Subcutaneous adipose tissue (tissue), 4 donors: Measurements from ENCODE around the gene ABHD3. TPM values are rescaled to one million over a fixed set of nuclear protein-coding genes. Genes with fewer than 3 reads are reported as not detected.

Experiments used
- total RNA-seq, 4 donors: library from RNA; depleted of rRNA; stranded (reverse); fragments of >200 nt; gene quantifications; one replicate each; pipeline ENCODE4 v1.1.0, GENCODE V29; 2016
- TF ChIP-seq, protein P1 (sequence below): fragments of 450-650 bp; IDR thresholded peaks from one replicate; pipeline ENCODE4 v1.5.1; 2016; ENCODE audit warnings: low read depth, mild to moderate bottlenecking, control low read depth, antibody characterized with exemption, moderate library complexity

Gene ABHD3
- total RNA-seq, 4 donors from 2014 or later, result 13.6 to 28.5 (median 17.4) TPM

DNA sequence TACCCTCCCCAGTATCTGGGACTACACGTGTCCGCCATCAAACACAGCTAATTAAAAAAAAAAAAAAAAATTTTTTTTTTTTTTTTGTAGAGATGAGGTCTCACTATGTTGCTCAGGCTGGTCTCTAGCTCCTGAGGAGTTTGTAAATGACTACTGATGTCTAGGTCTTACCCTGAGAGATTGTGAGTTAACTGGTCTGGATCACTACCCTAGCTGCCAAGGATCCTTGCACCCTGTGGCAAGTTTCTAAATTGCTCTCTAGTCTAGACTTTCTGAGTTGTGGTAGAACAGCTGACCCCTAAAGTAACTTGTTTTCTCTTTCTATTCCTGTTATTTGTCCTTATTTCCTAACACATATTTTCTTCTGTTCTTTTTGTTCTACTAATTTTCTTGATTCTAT is 44.5 kb downstream of the ABHD3 start:
- TF ChIP-seq, protein P1, sequence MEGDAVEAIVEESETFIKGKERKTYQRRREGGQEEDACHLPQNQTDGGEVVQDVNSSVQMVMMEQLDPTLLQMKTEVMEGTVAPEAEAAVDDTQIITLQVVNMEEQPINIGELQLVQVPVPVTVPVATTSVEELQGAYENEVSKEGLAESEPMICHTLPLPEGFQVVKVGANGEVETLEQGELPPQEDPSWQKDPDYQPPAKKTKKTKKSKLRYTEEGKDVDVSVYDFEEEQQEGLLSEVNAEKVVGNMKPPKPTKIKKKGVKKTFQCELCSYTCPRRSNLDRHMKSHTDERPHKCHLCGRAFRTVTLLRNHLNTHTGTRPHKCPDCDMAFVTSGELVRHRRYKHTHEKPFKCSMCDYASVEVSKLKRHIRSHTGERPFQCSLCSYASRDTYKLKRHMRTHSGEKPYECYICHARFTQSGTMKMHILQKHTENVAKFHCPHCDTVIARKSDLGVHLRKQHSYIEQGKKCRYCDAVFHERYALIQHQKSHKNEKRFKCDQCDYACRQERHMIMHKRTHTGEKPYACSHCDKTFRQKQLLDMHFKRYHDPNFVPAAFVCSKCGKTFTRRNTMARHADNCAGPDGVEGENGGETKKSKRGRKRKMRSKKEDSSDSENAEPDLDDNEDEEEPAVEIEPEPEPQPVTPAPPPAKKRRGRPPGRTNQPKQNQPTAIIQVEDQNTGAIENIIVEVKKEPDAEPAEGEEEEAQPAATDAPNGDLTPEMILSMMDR, result no peak

DNA sequence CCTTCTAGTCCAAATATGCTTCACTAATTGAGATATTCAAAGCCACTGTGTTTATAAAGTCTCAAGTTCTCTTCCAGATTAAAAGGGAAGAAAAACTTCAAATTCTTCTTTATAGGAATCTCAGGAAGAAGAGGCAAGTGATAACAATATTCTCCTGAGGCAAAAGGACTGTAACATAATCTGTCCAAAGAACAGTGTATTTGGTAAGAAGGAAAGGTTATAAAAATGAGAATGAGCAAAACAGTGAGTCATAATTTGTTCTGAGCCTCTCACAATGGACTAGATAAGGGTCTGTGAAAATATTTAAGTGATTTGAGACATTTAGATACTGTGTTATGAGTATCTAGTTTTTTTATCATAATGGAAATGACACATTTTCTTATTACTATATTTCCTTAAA is 48.2 kb downstream of the ABHD3 start:
- TF ChIP-seq, protein P1, result no peak

DNA sequence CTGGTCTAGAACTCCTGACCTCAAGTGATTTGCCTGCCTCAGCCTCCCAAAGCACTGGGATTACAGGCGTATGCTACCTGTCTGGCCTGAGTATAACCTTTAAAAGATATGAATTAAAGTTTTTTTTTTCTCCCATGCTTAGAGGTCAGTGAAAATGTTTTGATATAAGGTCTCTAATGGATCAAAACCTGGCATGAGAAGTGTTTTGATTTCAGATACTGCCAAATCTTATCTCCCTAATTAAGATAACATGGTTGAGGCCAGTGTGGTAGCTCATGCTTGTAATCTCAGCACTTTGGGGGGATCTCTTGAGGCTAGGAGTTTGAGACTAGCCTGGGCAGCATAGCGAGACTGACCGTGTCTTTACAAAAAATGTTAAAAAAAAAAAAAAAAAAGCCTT is 51.2 kb downstream of the ABHD3 start:
- TF ChIP-seq, protein P1, result no peak

DNA sequence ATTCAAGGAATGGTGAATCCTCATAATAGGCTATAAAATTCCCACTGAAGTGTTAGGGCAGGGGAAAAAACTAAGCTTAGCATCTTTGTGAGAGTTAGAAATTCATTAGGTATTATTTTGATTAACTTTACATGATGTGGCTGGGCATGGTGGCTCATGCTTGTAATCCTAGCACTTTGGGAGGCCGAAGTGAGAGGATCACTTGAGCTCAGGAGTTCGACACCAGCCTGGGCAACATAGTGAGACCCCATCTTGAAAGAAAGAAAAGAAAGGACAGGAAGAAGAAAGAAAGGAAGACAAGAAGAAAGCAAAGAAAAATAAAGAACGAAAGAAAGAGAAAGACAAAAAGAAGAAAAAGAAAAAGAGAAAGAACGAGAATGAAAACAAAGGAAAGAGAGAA is 52.5 kb downstream of the ABHD3 start:
- TF ChIP-seq, protein P1, result no peak

DNA sequence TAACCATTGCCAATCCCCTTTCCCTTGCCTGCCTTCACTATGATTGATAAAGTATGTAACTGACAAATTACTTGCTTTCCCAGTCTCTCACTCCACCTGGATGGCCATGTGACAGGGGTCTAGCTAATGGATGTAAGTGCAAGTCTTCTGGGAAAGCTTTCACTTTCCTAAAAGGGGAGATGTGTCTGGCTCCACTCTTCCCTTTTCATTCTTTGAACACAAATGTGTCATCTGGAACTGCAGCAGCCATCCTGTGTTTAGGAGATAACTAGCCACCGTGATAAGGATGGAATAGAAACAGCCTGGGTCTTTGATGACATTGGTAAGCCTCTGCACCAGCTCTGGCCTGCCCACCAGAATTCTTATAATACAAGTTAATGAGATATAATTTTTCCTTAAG is 54.3 kb downstream of the ABHD3 start:
- TF ChIP-seq, protein P1, result no peak

DNA sequence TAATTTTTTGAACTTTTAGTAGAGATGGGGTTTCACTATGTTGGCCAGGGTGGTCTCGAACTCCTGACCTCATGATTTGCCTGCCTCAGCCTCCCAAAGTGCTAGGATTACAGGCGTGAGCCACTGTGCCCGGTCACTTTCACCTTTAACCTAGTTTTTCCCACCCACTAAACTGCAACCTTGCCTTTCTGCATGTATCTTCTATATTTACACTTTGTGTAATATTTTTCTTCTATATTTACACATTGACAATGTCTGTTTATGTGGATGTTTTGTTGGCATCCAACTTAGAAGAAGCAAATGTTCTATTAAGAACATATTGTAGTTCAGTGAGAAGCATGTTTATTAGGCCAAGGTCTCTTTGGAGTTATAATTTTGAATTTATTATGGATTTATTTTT is 65.8 kb downstream of the ABHD3 start:
- TF ChIP-seq, protein P1, result no peak

DNA sequence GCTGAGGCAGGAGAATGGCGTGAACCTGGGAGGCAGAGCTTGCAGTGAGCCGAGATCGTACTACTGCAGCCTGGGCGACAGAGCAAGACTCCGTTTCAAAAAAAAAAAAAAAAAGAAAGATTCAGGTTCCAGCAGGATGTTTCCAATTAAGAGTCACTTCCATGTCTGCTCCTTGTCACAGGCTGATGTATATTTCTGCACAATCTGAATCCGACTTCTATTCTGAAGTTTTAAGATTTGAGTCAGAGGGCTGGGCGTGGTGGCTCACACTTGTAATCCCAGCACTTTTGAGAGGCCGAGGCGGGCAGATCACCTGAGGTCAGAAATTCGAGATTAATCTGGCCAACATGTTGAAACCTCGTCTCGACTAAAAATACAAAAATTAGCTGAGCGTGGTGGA is 67.8 kb downstream of the ABHD3 start:
- TF ChIP-seq, protein P1, result no peak
